Thymus (tissue), 11 donors: ENCODE results near the gene DPYD. TPM values are rescaled to one million over a fixed set of nuclear protein-coding genes. Genes with fewer than 3 reads are reported as not detected.

ENCODE experiments used
- DNase-seq, 9 donors: peaks; one replicate each; pipeline ENCODE4 v3.0.0-alpha.2; 2013; ENCODE audit warnings: low spot score in 9 of 9, low read depth in 6 of 9, missing footprints in 1 of 9
- H3K27ac ChIP-seq, 2 donors: one replicate each; pipeline ENCODE4 v1.5.1; 2013; ENCODE audit warnings: control low read depth in 1 of 2, low read depth in 1 of 2, low read length in 1 of 2, mild to moderate bottlenecking in 1 of 2, moderate library complexity in 1 of 2
- H3K27me3 ChIP-seq, 2 donors: one replicate each; pipeline ENCODE4 v1.5.1; 2013; ENCODE audit warnings: low read length in 1 of 2; ENCODE audit not compliant: control insufficient read depth in 2 of 2, insufficient read depth in 1 of 2
- H3K36me3 ChIP-seq, 2 donors: one replicate each; pipeline ENCODE4 v1.5.1; 2013; ENCODE audit warnings: low read length in 1 of 2, mild to moderate bottlenecking in 1 of 2, moderate library complexity in 1 of 2; ENCODE audit not compliant: control insufficient read depth in 2 of 2, insufficient read depth in 2 of 2
- H3K4me1 ChIP-seq, 2 donors: one replicate each; pipeline ENCODE4 v1.5.1; 2013; ENCODE audit warnings: low read length in 2 of 2; ENCODE audit not compliant: control insufficient read depth in 2 of 2, insufficient read depth in 2 of 2
- H3K4me3 ChIP-seq, 2 donors: one replicate each; pipeline ENCODE4 v1.5.1; 2013; ENCODE audit warnings: low read length in 2 of 2, control low read depth in 1 of 2, mild to moderate bottlenecking in 1 of 2
- H3K9me3 ChIP-seq, 2 donors: one replicate each; pipeline ENCODE4 v1.5.1; 2013; ENCODE audit warnings: low read length in 1 of 2, mild to moderate bottlenecking in 1 of 2; ENCODE audit not compliant: control insufficient read depth in 2 of 2, insufficient read depth in 1 of 2
- WGBS: extraction: QIAGEN DNeasy Blood & Tissue Kit; methylation state at CpG from one replicate; pipeline ENCODE4 v1.1.7; 2013; 5-methylcytosine and 5-hydroxymethylcytosine counted together
- polyA plus RNA-seq: library from polyadenylated mRNA; stranded (reverse); fragments of 200-250 nt; gene quantifications from one replicate; pipeline ENCODE4 v1.2.3, GENCODE V29; 2013
- total RNA-seq: library from RNA; stranded (reverse); fragments of 120-200 nt; gene quantifications from one replicate; pipeline ENCODE4 v1.2.4, GENCODE V29; 2013
- donor health status: healthy.

DPYD gene
- total and polyA plus RNA-seq, 2 donors = 13.1 to 29.4 TPM

GRCh38 chr1:97563926-97564325 lies 356.9 kb downstream of the DPYD start:
- DNase-seq = no peak
- 98% methylated on average over 4 of the region's 4 CpGs for WGBS
- no peaks in the 10 kb centered on the region for H3K36me3 ChIP-seq
- H3K27me3 ChIP-seq = no peaks in the 10 kb centered on the region
- H3K4me3 ChIP-seq = no peak overlapping the region
- H3K4me1 ChIP-seq = no peaks in the 10 kb centered on the region
- H3K9me3 ChIP-seq = no peaks in the 10 kb centered on the region
- no peak overlapping the region for H3K27ac ChIP-seq

- H3K27ac ChIP-seq = no peak overlapping the region
- H3K4me1 ChIP-seq = no peaks in the 10 kb centered on the region
- H3K27me3 ChIP-seq = no peaks in the 10 kb centered on the region
- no peak overlapping the region for H3K4me3 ChIP-seq
- no peaks in the 10 kb centered on the region for H3K36me3 ChIP-seq
- no peak for DNase-seq
- H3K9me3 ChIP-seq = no peaks in the 10 kb centered on the region
These were observed 358.8 kb downstream of the DPYD start for GRCh38 chr1:97562081-97562480.

- WGBS = 98% methylated on average over 4 of the region's 4 CpGs
- Histone ChIP-seq H3K4me1 (no peaks in the 10 kb centered on the region), H3K27ac (no peak overlapping the region), H3K36me3 (no peaks in the 10 kb centered on the region), H3K27me3 (no peaks in the 10 kb centered on the region), H3K9me3 (no peaks in the 10 kb centered on the region), H3K4me3 (no peak overlapping the region)
- DNase-seq = no peak
These were observed 360.1 kb downstream of the DPYD start for GRCh38 chr1:97560714-97561113.

GRCh38 chr1:97553971-97554370 lies 366.9 kb downstream of the DPYD start:
- H3K4me1 ChIP-seq = no peaks in the 10 kb centered on the region
- no peaks in the 10 kb centered on the region for H3K36me3 ChIP-seq
- DNase-seq = no peak
- H3K27me3 ChIP-seq = no peaks in the 10 kb centered on the region
- H3K9me3 ChIP-seq = no peaks in the 10 kb centered on the region
- H3K27ac ChIP-seq = no peak overlapping the region
- WGBS = 98% methylated on average over 2 of the region's 2 CpGs
- no peak overlapping the region for H3K4me3 ChIP-seq

GRCh38 chr1:97551113-97551512 lies 369.7 kb downstream of the DPYD start:
- no peak overlapping the region for H3K27ac ChIP-seq
- no peaks in the 10 kb centered on the region for H3K36me3 ChIP-seq
- H3K4me3 ChIP-seq = no peak overlapping the region
- H3K4me1 ChIP-seq = no peaks in the 10 kb centered on the region
- no peak for DNase-seq
- H3K27me3 ChIP-seq = no peaks in the 10 kb centered on the region
- no peaks in the 10 kb centered on the region for H3K9me3 ChIP-seq
- WGBS = 100% methylated on average over 1 of the region's 1 CpG

GRCh38 chr1:97545446-97545845 lies 375.4 kb downstream of the DPYD start:
- 94% methylated on average over 4 of the region's 4 CpGs for whole genome bisulfite sequencing

GRCh38 chr1:97540346-97540888 lies 380.4 kb downstream of the DPYD start:
- H3K9me3 ChIP-seq = no peaks in the 10 kb centered on the region
- 97% methylated on average over 6 of the region's 6 CpGs for WGBS
- H3K27me3 ChIP-seq = no peaks in the 10 kb centered on the region

More at GRCh38 chr1:97545446-97545845, 375.4 kb downstream of the DPYD start:
- H3K9me3 ChIP-seq = no peaks in the 10 kb centered on the region
- no peak for DNase-seq
- no peaks in the 10 kb centered on the region for H3K4me1 ChIP-seq
- no peak overlapping the region for H3K4me3 ChIP-seq
- H3K36me3 ChIP-seq = no peaks in the 10 kb centered on the region
- H3K27me3 ChIP-seq = no peaks in the 10 kb centered on the region
- no peak overlapping the region for H3K27ac ChIP-seq

GRCh38 chr1:97538113-97538512 lies 382.7 kb downstream of the DPYD start:
- no peaks in the 10 kb centered on the region for H3K9me3 ChIP-seq
- no peak for DNase-seq
- no peaks in the 10 kb centered on the region for H3K4me1 ChIP-seq
- H3K27ac ChIP-seq = no peak overlapping the region
- H3K36me3 ChIP-seq = no peaks in the 10 kb centered on the region
- H3K4me3 ChIP-seq = no peak overlapping the region
- WGBS = over 99% methylated on average over 2 of the region's 2 CpGs
- no peaks in the 10 kb centered on the region for H3K27me3 ChIP-seq

More at GRCh38 chr1:97540346-97540888, 380.4 kb downstream of the DPYD start:
- Histone ChIP-seq H3K27ac (no peak overlapping the region), H3K4me3 (no peak overlapping the region), H3K4me1 (no peaks in the 10 kb centered on the region), H3K36me3 (no peaks in the 10 kb centered on the region)
- no peak for DNase-seq

- Histone ChIP-seq H3K27ac (no peak overlapping the region), H3K27me3 (no peaks in the 10 kb centered on the region), H3K4me1 (no peaks in the 10 kb centered on the region), H3K9me3 (no peaks in the 10 kb centered on the region), H3K4me3 (no peak overlapping the region), H3K36me3 (no peaks in the 10 kb centered on the region)
- no peak for DNase-seq
- 99% methylated on average over 2 of the region's 2 CpGs for WGBS
These were observed 387.5 kb downstream of the DPYD start for GRCh38 chr1:97533358-97533757.

- DNase-seq = no peak
- 96% methylated on average over 1 of the region's 1 CpG for WGBS
- Histone ChIP-seq H3K9me3 (no peaks in the 10 kb centered on the region), H3K4me3 (no peak overlapping the region), H3K36me3 (no peaks in the 10 kb centered on the region), H3K27ac (no peak overlapping the region), H3K27me3 (no peaks in the 10 kb centered on the region), H3K4me1 (no peaks in the 10 kb centered on the region)
These were observed 391.2 kb downstream of the DPYD start for GRCh38 chr1:97529600-97529999.
